ENCODE measurements around the gene CDK16. TPM values are rescaled to one million over a fixed set of nuclear protein-coding genes. Genes with fewer than 3 reads are reported as not detected.
A peak's percentile ranks its signal among the peaks of the same experiment; 100 is the strongest.

CDK16 gene
- total RNA-seq, 2 experiments from 2014 or later: 85.3 to 88.3 TPM

DNA sequence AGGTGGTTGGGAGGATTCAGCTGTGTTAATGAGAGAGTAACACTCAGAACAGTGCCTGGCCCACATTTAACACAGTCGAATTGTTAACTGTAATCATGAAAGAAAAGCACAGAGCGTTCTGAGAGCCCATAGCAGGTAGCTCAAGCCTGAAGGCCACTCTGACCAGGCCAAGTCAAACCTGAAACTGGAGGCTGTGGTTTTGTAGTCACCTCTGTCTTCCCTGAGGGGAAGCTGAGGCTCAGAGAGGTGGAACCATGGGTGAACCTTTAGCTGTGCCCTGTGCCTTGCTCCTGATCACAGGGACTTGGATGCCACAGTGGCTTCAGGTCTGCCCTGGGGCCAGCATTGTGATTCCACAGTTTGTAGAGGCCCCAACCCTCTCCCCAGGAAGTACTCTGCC, 41.4 kb upstream of the CDK16 start:
- Mint-ChIP-seq H3K27me3 (ENCODE audit: low read depth) (no peaks in the 10 kb centered on the region), H3K36me3 (ENCODE audit: low read depth) (peaks cover 24% of the 10 kb centered on the region), H3K27ac (no peak overlapping the region), H3K4me3 (no peak overlapping the region), H3K9me3 (no peaks in the 10 kb centered on the region), H3K4me1 (ENCODE audit: low read depth) (no peaks in the 10 kb centered on the region)
- intact Hi-C loops (cut with micrococcal nuclease): no loop called here
- DNase-seq: no peak
- CTCF ChIA-PET: no interaction called here

GRCh38 chrX:47178337-47178736, 40.1 kb upstream of the CDK16 start:
- Mint-ChIP-seq H3K9me3 (no peaks in the 10 kb centered on the region), H3K27ac (no peak overlapping the region), H3K27me3 (ENCODE audit: low read depth) (no peaks in the 10 kb centered on the region), H3K4me1 (ENCODE audit: low read depth) (no peaks in the 10 kb centered on the region), H3K4me3 (no peak overlapping the region), H3K36me3 (ENCODE audit: low read depth) (peaks cover 24% of the 10 kb centered on the region)
- DNase-seq: no peak
- CTCF ChIA-PET: no interaction called here
- intact Hi-C loops (cut with micrococcal nuclease): no loop called here

DNA sequence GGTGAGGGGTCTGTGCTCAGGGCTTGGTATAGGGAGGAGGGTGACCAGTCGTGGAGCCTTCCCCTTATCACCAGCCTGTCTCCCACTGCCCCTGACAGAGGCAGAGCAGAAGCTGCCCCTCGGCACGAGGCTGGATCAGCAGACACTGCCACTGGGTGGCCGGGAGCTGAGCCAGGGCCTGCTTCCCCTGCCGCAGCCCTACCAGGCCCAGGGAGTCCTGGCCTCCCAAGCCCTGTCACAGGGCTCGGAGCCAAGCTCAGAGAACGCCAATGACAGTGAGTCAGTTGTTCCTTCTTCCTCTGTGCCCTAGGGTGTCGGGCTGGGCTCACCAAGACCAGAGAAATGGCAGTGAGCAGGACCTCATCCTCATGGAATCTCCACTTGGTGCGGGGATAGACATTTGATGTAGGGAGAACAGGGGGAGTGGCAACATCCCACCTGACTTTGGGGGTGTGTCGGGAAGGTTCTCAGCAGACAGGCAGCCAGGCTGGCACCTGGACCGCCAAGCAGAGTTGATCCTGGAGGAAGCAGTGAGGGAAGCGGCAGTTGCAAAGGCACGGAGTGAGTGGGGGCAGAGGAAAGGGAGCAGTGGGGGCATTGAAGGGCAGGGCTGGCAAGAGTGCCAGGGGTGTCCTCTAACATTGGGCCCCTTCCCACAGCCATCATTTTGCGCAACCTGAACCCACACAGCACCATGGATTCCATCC, 39.1 kb upstream of the CDK16 start:
- Mint-ChIP-seq H3K36me3 (ENCODE audit: low read depth) (peaks cover 24% of the 10 kb centered on the region), H3K4me3 (no peak overlapping the region), H3K27me3 (ENCODE audit: low read depth) (no peaks in the 10 kb centered on the region), H3K9me3 (no peaks in the 10 kb centered on the region), H3K27ac (no peak overlapping the region), H3K4me1 (ENCODE audit: low read depth) (no peaks in the 10 kb centered on the region)
- DNase-seq: no peak
- CTCF ChIA-PET: no interaction called here
- intact Hi-C loops (cut with micrococcal nuclease): no loop called here

DNA sequence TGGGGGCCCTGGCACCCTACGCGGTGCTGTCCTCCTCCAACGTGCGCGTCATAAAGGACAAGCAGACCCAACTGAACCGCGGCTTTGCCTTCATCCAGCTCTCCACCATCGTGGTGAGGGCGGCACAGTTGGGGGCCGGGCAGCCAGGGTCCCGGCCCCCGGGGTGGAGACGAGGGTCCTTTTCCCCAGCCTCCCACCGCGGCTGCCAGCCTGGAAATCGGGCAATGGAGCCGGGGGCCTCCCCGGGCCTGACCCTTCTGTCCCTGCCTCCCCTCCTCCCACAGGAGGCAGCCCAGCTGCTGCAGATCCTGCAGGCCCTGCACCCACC, 38.6 kb upstream of the CDK16 start:
- H3K27me3 Mint-ChIP-seq (ENCODE audit: low read depth): no peaks in the 10 kb centered on the region
- H3K4me3 Mint-ChIP-seq: no peak overlapping the region
- DNase-seq: no peak
- no peaks in the 10 kb centered on the region for H3K9me3 Mint-ChIP-seq
- intact Hi-C loops (cut with micrococcal nuclease): no loop called here
- peaks cover 23% of the 10 kb centered on the region for H3K36me3 Mint-ChIP-seq (ENCODE audit: low read depth)
- H3K27ac Mint-ChIP-seq: no peak overlapping the region
- CTCF ChIA-PET: no interaction called here
- H3K4me1 Mint-ChIP-seq (ENCODE audit: low read depth): no peaks in the 10 kb centered on the region

- Mint-ChIP-seq H3K9me3 (no peaks in the 10 kb centered on the region), H3K36me3 (ENCODE audit: low read depth) (peaks cover 23% of the 10 kb centered on the region), H3K4me3 (no peak overlapping the region), H3K4me1 (ENCODE audit: low read depth) (no peaks in the 10 kb centered on the region), H3K27ac (no peak overlapping the region), H3K27me3 (ENCODE audit: low read depth) (no peaks in the 10 kb centered on the region)
- no peak for DNase-seq
- intact Hi-C loops (cut with micrococcal nuclease): no loop called here
- CTCF ChIA-PET: no interaction called here
These were observed 38.1 kb upstream of the CDK16 start for GRCh38 chrX:47180346-47180745.

DNA sequence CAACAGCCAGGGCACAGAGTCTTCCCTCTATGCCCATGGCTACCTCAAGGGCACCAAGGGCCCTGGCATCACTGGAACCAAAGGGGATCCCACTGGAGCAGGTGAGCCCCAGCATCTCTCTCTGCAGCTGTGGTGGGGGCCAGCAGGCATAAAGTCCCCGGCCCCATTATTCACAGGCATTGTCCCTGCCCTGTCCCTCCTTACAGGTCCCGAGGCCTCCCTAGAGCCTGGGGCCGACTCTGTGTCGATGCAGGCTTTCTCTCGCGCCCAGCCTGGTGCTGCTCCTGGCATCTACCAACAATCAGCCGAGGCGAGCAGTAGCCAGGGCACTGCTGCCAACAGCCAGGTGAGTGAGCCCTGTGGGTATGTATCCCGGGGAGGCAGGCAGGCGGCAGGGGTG, 37.2 kb upstream of the CDK16 start:
- Mint-ChIP-seq H3K4me3 (no peak overlapping the region), H3K27me3 (ENCODE audit: low read depth) (no peaks in the 10 kb centered on the region), H3K4me1 (ENCODE audit: low read depth) (no peaks in the 10 kb centered on the region), H3K36me3 (ENCODE audit: low read depth) (peaks cover 20% of the 10 kb centered on the region), H3K9me3 (no peaks in the 10 kb centered on the region), H3K27ac (no peak overlapping the region)
- intact Hi-C loops (cut with micrococcal nuclease): no loop called here
- DNase-seq: no peak
- CTCF ChIA-PET: no interaction called here

- intact Hi-C loops (cut with micrococcal nuclease): no loop called here
- Mint-ChIP-seq H3K36me3 (ENCODE audit: low read depth) (peaks cover 16% of the 10 kb centered on the region), H3K9me3 (no peaks in the 10 kb centered on the region), H3K27me3 (ENCODE audit: low read depth) (no peaks in the 10 kb centered on the region), H3K4me1 (ENCODE audit: low read depth) (no peaks in the 10 kb centered on the region), H3K27ac (no peak overlapping the region), H3K4me3 (no peak overlapping the region)
- DNase-seq: no peak
- CTCF ChIA-PET: no interaction called here
These were observed 36.3 kb upstream of the CDK16 start for GRCh38 chrX:47182106-47182700.

- Mint-ChIP-seq H3K27ac (no peak overlapping the region), H3K27me3 (ENCODE audit: low read depth) (no peaks in the 10 kb centered on the region)
- no peak for DNase-seq
These were observed 34.0 kb upstream of the CDK16 start for GRCh38 chrX:47184486-47184885.

DNA sequence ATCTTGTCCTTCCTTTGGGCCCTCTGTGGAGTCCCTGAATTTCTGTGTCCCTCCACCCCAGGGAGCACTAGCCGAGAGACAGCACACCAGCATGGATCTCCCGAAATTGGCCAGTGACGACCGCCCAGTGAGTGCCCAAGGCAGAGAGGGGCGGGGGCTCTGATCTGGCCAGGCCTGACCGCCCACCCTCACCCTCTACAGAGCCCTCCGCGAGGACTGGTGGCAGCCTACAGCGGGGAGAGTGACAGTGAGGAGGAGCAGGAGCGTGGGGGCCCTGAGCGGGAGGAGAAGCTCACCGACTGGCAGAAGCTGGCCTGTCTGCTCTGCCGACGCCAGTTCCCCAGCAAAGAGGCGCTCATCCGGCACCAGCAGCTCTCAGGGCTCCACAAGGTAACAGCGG, 33.2 kb upstream of the CDK16 start:
- Mint-ChIP-seq H3K4me1 (ENCODE audit: low read depth) (peaks cover 20% of the 10 kb centered on the region), H3K4me3 (no peak overlapping the region), H3K27ac (peak overlapping the region; percentile 3), H3K27me3 (ENCODE audit: low read depth) (no peaks in the 10 kb centered on the region), H3K36me3 (ENCODE audit: low read depth) (peaks cover 5% of the 10 kb centered on the region), H3K9me3 (no peaks in the 10 kb centered on the region)
- CTCF ChIA-PET: no interaction called here
- DNase-seq: no peak
- intact Hi-C loops (cut with micrococcal nuclease): no loop called here

More at GRCh38 chrX:47184486-47184885, 34.0 kb upstream of the CDK16 start:
- Mint-ChIP-seq H3K4me3 (no peak overlapping the region), H3K36me3 (ENCODE audit: low read depth) (peaks cover 6% of the 10 kb centered on the region), H3K4me1 (ENCODE audit: low read depth) (peaks cover 17% of the 10 kb centered on the region), H3K9me3 (no peaks in the 10 kb centered on the region)
- CTCF ChIA-PET: no interaction called here
- intact Hi-C loops (cut with micrococcal nuclease): no loop called here

GRCh38 chrX:47186096-47186740, 32.3 kb upstream of the CDK16 start:
- H3K9me3 Mint-ChIP-seq: no peaks in the 10 kb centered on the region
- peak overlapping the region; percentile 3 for H3K27ac Mint-ChIP-seq
- peaks cover 5% of the 10 kb centered on the region for H3K36me3 Mint-ChIP-seq (ENCODE audit: low read depth)
- no peaks in the 10 kb centered on the region for H3K27me3 Mint-ChIP-seq (ENCODE audit: low read depth)
- no peak overlapping the region for H3K4me3 Mint-ChIP-seq
- CTCF ChIA-PET: no interaction called here
- intact Hi-C loops (cut with micrococcal nuclease): no loop called here
- DNase-seq: no peak
- peaks cover 23% of the 10 kb centered on the region for H3K4me1 Mint-ChIP-seq (ENCODE audit: low read depth)

DNA sequence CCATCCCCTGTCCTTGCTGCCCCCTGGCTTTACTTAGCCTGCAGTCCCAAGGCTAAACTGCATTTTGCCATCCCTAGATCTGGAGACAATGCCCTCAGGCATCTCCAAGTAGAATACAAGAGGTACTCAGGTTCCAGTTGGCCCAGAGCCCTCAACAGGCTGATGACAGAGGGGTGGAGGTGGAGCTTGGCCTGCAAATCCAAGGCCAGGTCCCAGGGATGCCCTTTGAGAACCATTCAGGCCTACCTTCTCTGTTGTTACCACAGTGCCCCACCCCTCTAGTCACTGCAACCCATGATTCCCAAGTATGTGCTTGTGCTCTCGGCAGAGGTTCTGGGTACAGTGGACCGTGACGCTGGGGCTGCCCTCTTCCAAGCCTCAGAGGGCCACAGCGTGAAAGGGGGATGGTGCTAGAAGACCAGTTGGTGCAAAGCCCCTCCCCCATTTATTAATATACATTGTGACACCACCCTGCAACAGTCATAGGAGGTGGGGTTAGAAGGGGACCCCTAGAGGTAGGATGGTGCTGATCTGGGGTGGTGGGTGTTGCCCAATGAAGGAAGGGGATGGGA, 31.3 kb upstream of the CDK16 start:
- intact Hi-C loops (cut with micrococcal nuclease): no loop called here
- Mint-ChIP-seq H3K27me3 (ENCODE audit: low read depth) (no peaks in the 10 kb centered on the region), H3K4me1 (ENCODE audit: low read depth) (peaks cover 23% of the 10 kb centered on the region), H3K4me3 (no peak overlapping the region), H3K9me3 (no peaks in the 10 kb centered on the region), H3K36me3 (ENCODE audit: low read depth) (peaks cover 1% of the 10 kb centered on the region), H3K27ac (no peak overlapping the region)
- no peak for DNase-seq
- CTCF ChIA-PET: interaction anchor here (1.5 kb wide), 1 partner anchor 42 kb away, joined by 3 read pairs; the partner anchor contains the start of genes NDUFB11 and RBM10

GRCh38 chrX:47189906-47190305, 28.6 kb upstream of the CDK16 start:
- DNase-seq: no peak
- Mint-ChIP-seq H3K9me3 (no peaks in the 10 kb centered on the region), H3K4me3 (no peak overlapping the region), H3K4me1 (ENCODE audit: low read depth) (peaks cover 39% of the 10 kb centered on the region), H3K36me3 (ENCODE audit: low read depth) (peaks cover 7% of the 10 kb centered on the region), H3K27me3 (ENCODE audit: low read depth) (no peaks in the 10 kb centered on the region), H3K27ac (no peak overlapping the region)
- intact Hi-C loops (cut with micrococcal nuclease): loop anchor here (1.0 to 5.0 kb wide), 3 partner anchors 61 to 837 kb away; no protein-coding TSS in a partner anchor
- CTCF ChIA-PET: interaction anchor here (0.8 kb wide), 1 partner anchor 45 kb away, joined by 3 read pairs; the partner anchor contains the start of gene RBM10
